ENCODE measurements around the gene RAB40B. TPM values are rescaled to one million over a fixed set of nuclear protein-coding genes. Genes with fewer than 3 reads are reported as not detected.

The RAB40B gene
- total RNA-seq, 1 experiment from 2014 or later: 22.4 TPM

- Histone ChIP-seq H3K4me3 (ENCODE audit: low read length) (no peak overlapping the region), H4K20me1 (ENCODE audit: low read length) (no peaks in the 10 kb centered on the region), H2AFZ (ENCODE audit: low read length) (no peak overlapping the region), H3K36me3 (ENCODE audit: low read depth, low read length) (peaks cover 5% of the 10 kb centered on the region; the same call in 1 of the 2 replicates), H3K4me2 (ENCODE audit: low read length) (no peak overlapping the region), H3K27ac (ENCODE audit: low read length) (no peak overlapping the region), H3K9ac (ENCODE audit: low read length) (no peak overlapping the region), H3K27me3 (ENCODE audit: low read length) (no peaks in the 10 kb centered on the region), H3K4me1 (ENCODE audit: insufficient read depth, low read length) (no peaks in the 10 kb centered on the region), H3K79me2 (ENCODE audit: low read length) (no peaks in the 10 kb centered on the region), H3F3A (ENCODE audit: low read length, unreplicated experiment) (no peaks in the 10 kb centered on the region), H3K9me3 (ENCODE audit: low read length) (0 out of 2 replicates have a peak, but pooled peaks cover 2% of the 10 kb centered on the region), H3K9me2 (replicated peaks; ENCODE audit: low read length) (no peaks in the 10 kb centered on the region)
- BruUV-seq (replicated peaks): no TSS peak
- POLR2A ChIA-PET (ENCODE audit: unreplicated experiment): no interaction called here
- ATAC-seq (no peak), DNase-seq (no peak)
- intact Hi-C loops (cut with micrococcal nuclease): no loop called here
- TF ChIP-seq EZH2phosphoT487 (IDR thresholded peaks at IDR 0.05; ENCODE audit: borderline replicate concordance, low read length) (no peak), EZH2 (IDR thresholded peaks at IDR 0.05; ENCODE audit: low read length, unreplicated experiment) (no peak)
- TF ChIP-seq, protein P1, sequence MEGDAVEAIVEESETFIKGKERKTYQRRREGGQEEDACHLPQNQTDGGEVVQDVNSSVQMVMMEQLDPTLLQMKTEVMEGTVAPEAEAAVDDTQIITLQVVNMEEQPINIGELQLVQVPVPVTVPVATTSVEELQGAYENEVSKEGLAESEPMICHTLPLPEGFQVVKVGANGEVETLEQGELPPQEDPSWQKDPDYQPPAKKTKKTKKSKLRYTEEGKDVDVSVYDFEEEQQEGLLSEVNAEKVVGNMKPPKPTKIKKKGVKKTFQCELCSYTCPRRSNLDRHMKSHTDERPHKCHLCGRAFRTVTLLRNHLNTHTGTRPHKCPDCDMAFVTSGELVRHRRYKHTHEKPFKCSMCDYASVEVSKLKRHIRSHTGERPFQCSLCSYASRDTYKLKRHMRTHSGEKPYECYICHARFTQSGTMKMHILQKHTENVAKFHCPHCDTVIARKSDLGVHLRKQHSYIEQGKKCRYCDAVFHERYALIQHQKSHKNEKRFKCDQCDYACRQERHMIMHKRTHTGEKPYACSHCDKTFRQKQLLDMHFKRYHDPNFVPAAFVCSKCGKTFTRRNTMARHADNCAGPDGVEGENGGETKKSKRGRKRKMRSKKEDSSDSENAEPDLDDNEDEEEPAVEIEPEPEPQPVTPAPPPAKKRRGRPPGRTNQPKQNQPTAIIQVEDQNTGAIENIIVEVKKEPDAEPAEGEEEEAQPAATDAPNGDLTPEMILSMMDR (conservative IDR thresholded peaks at IDR 0.05; ENCODE audit: low read depth, low read length): no peak
- CTCF ChIA-PET: no interaction called here
Measured at GRCh38 chr17:82677353-82677925, 21.1 kb downstream of the RAB40B start.

DNA sequence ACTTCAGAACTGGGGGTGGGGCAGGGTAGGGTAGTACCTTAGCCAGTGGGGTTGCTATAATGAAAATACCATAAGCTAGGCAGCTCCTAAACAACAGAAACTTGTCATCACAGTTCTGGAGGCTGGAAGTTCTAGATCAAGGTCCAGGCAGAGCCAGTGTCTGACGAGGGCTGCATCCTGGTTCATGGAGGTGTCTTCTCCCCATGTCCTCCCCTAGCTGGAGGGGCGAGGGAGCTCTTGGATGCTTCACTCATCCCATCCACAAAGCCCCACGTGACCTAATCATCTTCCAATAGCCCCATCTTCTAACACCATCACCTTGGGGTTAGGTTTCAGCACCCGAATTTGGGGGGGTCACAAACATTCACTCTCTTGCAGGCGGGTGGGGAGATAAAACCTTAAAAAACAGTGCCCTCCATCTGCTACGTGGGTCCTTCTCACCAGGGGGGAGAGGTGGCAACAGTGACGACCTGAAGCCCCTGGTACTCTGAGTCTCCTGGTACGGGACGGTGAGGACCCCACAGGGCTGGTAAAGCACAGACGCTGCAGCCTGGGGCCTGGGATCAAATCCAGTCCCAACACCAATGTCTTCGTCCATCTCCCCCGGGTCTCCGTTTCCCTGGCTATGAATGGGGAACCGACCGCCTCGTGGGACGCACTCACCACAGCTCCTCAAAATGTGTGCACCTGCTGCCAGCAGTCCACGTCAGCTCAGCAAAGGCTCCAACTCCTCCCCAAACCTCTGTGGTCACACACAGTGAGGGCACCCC is 22.8 kb downstream of the RAB40B start:
- H4K20me1 ChIP-seq (ENCODE audit: low read length): no peaks in the 10 kb centered on the region
- H3K9me2 ChIP-seq (replicated peaks; ENCODE audit: low read length): no peaks in the 10 kb centered on the region
- H3K4me3 ChIP-seq (ENCODE audit: low read length): no peak overlapping the region
- no peaks in the 10 kb centered on the region for H3K79me2 ChIP-seq (ENCODE audit: low read length)
- H3K4me2 ChIP-seq (ENCODE audit: low read length): no peak overlapping the region
- ChIA-PET CTCF (no interaction called here), POLR2A (ENCODE audit: unreplicated experiment) (no interaction called here)
- ATAC-seq (no peak), DNase-seq (no peak)
- H3K9me3 ChIP-seq (ENCODE audit: low read length): no peaks in the 10 kb centered on the region
- no peaks in the 10 kb centered on the region for H3K36me3 ChIP-seq (ENCODE audit: low read depth, low read length)
- H2AFZ ChIP-seq (ENCODE audit: low read length): no peak overlapping the region
- intact Hi-C loops (cut with micrococcal nuclease): no loop called here
- H3F3A ChIP-seq (ENCODE audit: low read length, unreplicated experiment): no peaks in the 10 kb centered on the region
- H3K9ac ChIP-seq (ENCODE audit: low read length): no peak overlapping the region
- no TSS peak for BruUV-seq (replicated peaks)
- no peak for TF ChIP-seq EZH2phosphoT487 (IDR thresholded peaks at IDR 0.05; ENCODE audit: borderline replicate concordance, low read length)
- TF ChIP-seq EZH2 (IDR thresholded peaks at IDR 0.05; ENCODE audit: low read length, unreplicated experiment): no peak
- H3K27me3 ChIP-seq (ENCODE audit: low read length): no peaks in the 10 kb centered on the region
- H3K27ac ChIP-seq (ENCODE audit: low read length): no peak overlapping the region
- no peaks in the 10 kb centered on the region for H3K4me1 ChIP-seq (ENCODE audit: insufficient read depth, low read length)

DNA sequence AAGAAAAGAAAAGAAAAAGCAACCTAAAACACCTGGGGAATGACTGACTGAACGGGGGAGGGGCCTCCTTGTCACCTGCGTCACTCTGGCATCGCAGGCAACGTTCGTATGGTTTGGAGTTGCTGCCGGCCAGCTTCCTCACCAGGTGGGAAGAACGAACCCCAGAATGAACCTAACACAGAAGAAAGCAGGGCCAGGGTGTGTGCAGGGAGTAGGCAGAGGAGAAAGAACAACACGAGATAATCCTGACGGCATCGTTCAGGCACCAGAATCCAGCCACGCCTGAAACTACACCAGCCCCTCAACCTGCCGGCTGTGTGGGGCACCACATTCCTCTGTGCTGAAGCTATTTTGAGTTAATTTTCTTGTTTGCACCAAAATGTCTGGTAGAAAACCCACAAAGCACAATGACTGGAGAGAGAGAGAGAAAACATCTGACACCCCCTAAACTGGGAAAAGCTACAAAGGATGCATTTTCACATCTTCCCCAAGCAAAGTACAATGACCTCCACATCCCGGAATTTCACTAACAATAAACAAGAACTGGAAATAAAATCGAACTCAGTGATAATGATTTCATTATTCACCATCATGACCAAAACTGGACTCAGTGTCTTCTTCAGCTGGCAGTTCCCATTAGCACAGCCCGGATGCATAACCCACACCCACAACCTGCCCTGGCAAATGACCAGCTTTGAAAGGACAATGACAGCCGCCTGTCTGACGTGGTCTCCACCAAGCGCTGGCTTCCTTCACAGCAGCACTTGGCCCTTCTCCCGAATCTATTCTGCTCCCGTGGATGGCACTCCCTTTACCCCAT is 23.6 kb downstream of the RAB40B start:
- Histone ChIP-seq H3K9me3 (ENCODE audit: low read length) (no peaks in the 10 kb centered on the region), H3K9ac (ENCODE audit: low read length) (no peak overlapping the region), H3K4me2 (ENCODE audit: low read length) (no peak overlapping the region), H3K79me2 (ENCODE audit: low read length) (no peaks in the 10 kb centered on the region), H3K27me3 (ENCODE audit: low read length) (no peaks in the 10 kb centered on the region), H3K9me2 (replicated peaks; ENCODE audit: low read length) (no peaks in the 10 kb centered on the region), H3K4me1 (ENCODE audit: insufficient read depth, low read length) (no peaks in the 10 kb centered on the region), H3K4me3 (ENCODE audit: low read length) (no peak overlapping the region), H4K20me1 (ENCODE audit: low read length) (no peaks in the 10 kb centered on the region), H2AFZ (ENCODE audit: low read length) (no peak overlapping the region), H3K36me3 (ENCODE audit: low read depth, low read length) (no peaks in the 10 kb centered on the region), H3K27ac (ENCODE audit: low read length) (no peak overlapping the region), H3F3A (ENCODE audit: low read length, unreplicated experiment) (no peaks in the 10 kb centered on the region)
- CTCF ChIA-PET: no interaction called here
- intact Hi-C loops (cut with micrococcal nuclease): no loop called here
- POLR2A ChIA-PET (ENCODE audit: unreplicated experiment): no interaction called here
- TF ChIP-seq EZH2 (IDR thresholded peaks at IDR 0.05; ENCODE audit: low read length, unreplicated experiment) (no peak), EZH2phosphoT487 (IDR thresholded peaks at IDR 0.05; ENCODE audit: borderline replicate concordance, low read length) (no peak)
- TF ChIP-seq, protein P1 (conservative IDR thresholded peaks at IDR 0.05; ENCODE audit: low read depth, low read length): no peak
- DNase-seq (no peak), ATAC-seq (no peak)
- no TSS peak for BruUV-seq (replicated peaks)
